T-helper 17 cell (primary cell): ENCODE results near the gene SEMA4F. TPM values are rescaled to one million over a fixed set of nuclear protein-coding genes. Genes with fewer than 3 reads are reported as not detected.

Experiments used
- ATAC-seq: fragments of 150-1000 bp; cut with Tn5 transposase; 2 replicates; pipeline ENCODE4 v1.10.0; 2021; ENCODE audit warnings: mild to moderate bottlenecking, moderate library complexity
- DNase-seq, 3 donors: peaks; one replicate each; pipeline versions ENCODE4 v3.0.0 to v3.0.0-alpha.2; 2020 to 2021
- H3K9me3 ChIP-seq: one replicate; pipeline ENCODE4 v1.7.0; 2013; ENCODE audit warnings: low read length, mild to moderate bottlenecking; ENCODE audit not compliant: control insufficient read depth, poor library complexity, severe bottlenecking
- H3K27ac Mint-ChIP-seq: one replicate; pipeline ENCODE4 v1.8.0; 2022; ENCODE audit warnings: mild to moderate bottlenecking, moderate library complexity, mixed read lengths
- H3K27me3 Mint-ChIP-seq: one replicate; pipeline ENCODE4 v1.8.0; 2022; ENCODE audit warnings: mixed read lengths
- H3K36me3 Mint-ChIP-seq: one replicate; pipeline ENCODE4 v1.8.0; 2022; ENCODE audit warnings: low read depth, mixed read lengths
- H3K4me1 Mint-ChIP-seq: one replicate; pipeline ENCODE4 v1.8.0; 2022; ENCODE audit warnings: mild to moderate bottlenecking, mixed read lengths
- H3K4me3 Mint-ChIP-seq: one replicate; pipeline ENCODE4 v1.8.0; 2022; ENCODE audit warnings: mild to moderate bottlenecking, moderate library complexity, mixed read lengths
- total RNA-seq, 4 donors: library from RNA in 2 of 4; stranded (reverse) in 2 of 4; gene quantifications; one replicate each; pipeline ENCODE4 v1.2.3 and lab custom pipeline; 2022 to 2026

Gene SEMA4F
- total RNA-seq, 2 donors from 2014 or later, result 9.5 to 11.1 TPM

- peaks cover 6% of the 10 kb centered on the region for H3K4me1 Mint-ChIP-seq
- no peak overlapping the region for H3K27ac Mint-ChIP-seq
- ATAC-seq, result no peak
- no peak for DNase-seq
- peaks cover 3% of the 10 kb centered on the region for H3K36me3 Mint-ChIP-seq
- no peaks in the 10 kb centered on the region for H3K9me3 ChIP-seq
- no peak overlapping the region for H3K4me3 Mint-ChIP-seq
- H3K27me3 Mint-ChIP-seq, result no peaks in the 10 kb centered on the region
These were observed 48.1 kb downstream of the SEMA4F start for GRCh38 chr2:74702001-74702715.

- peaks cover 5% of the 10 kb centered on the region for H3K36me3 Mint-ChIP-seq
- no peaks in the 10 kb centered on the region for H3K27me3 Mint-ChIP-seq
- no peak overlapping the region for H3K27ac Mint-ChIP-seq
- peaks cover 6% of the 10 kb centered on the region for H3K4me1 Mint-ChIP-seq
- DNase-seq (no peak), ATAC-seq (no peak)
- H3K4me3 Mint-ChIP-seq, result no peak overlapping the region
- H3K9me3 ChIP-seq, result no peaks in the 10 kb centered on the region
These were observed 49.3 kb downstream of the SEMA4F start for GRCh38 chr2:74703373-74703772.

- Mint-ChIP-seq H3K27me3 (no peaks in the 10 kb centered on the region), H3K36me3 (peaks cover 5% of the 10 kb centered on the region), H3K4me1 (peaks cover 6% of the 10 kb centered on the region), H3K4me3 (no peak overlapping the region), H3K27ac (no peak overlapping the region)
- H3K9me3 ChIP-seq, result no peaks in the 10 kb centered on the region
- ATAC-seq, result no peak
- no peak for DNase-seq
These were observed 50.2 kb downstream of the SEMA4F start for GRCh38 chr2:74704216-74704615.

- Mint-ChIP-seq H3K27ac (no peak overlapping the region), H3K4me3 (no peak overlapping the region), H3K4me1 (peaks cover 3% of the 10 kb centered on the region), H3K27me3 (no peaks in the 10 kb centered on the region), H3K36me3 (peaks cover 6% of the 10 kb centered on the region)
- DNase-seq, result no peak
- ATAC-seq, result no peak
- no peaks in the 10 kb centered on the region for H3K9me3 ChIP-seq
These were observed 52.7 kb downstream of the SEMA4F start for GRCh38 chr2:74706741-74707140.

- Mint-ChIP-seq H3K27me3 (peaks cover 7% of the 10 kb centered on the region), H3K27ac (no peak overlapping the region), H3K36me3 (peaks cover 6% of the 10 kb centered on the region), H3K4me1 (no peaks in the 10 kb centered on the region), H3K4me3 (no peak overlapping the region)
- no peak for DNase-seq
- no peak for ATAC-seq
- H3K9me3 ChIP-seq, result no peaks in the 10 kb centered on the region
These were observed 53.8 kb downstream of the SEMA4F start for GRCh38 chr2:74707837-74708236.

GRCh38 chr2:74708296-74708695, 54.2 kb downstream of the SEMA4F start:
- DNase-seq, result no peak
- no peak for ATAC-seq
- H3K4me1 Mint-ChIP-seq, result no peaks in the 10 kb centered on the region
- H3K27ac Mint-ChIP-seq, result no peak overlapping the region
- no peaks in the 10 kb centered on the region for H3K9me3 ChIP-seq
- peaks cover 6% of the 10 kb centered on the region for H3K36me3 Mint-ChIP-seq
- H3K27me3 Mint-ChIP-seq, result peaks cover 7% of the 10 kb centered on the region
- H3K4me3 Mint-ChIP-seq, result no peak overlapping the region

- no peaks in the 10 kb centered on the region for H3K9me3 ChIP-seq
- Mint-ChIP-seq H3K27me3 (peaks cover 7% of the 10 kb centered on the region), H3K4me3 (no peak overlapping the region), H3K27ac (no peak overlapping the region), H3K4me1 (no peaks in the 10 kb centered on the region), H3K36me3 (peaks cover 6% of the 10 kb centered on the region)
- no peak for DNase-seq
- ATAC-seq, result no peak
These were observed 54.8 kb downstream of the SEMA4F start for GRCh38 chr2:74708883-74709282.

- no peaks in the 10 kb centered on the region for H3K9me3 ChIP-seq
- Mint-ChIP-seq H3K36me3 (peaks cover 4% of the 10 kb centered on the region), H3K4me3 (no peak overlapping the region), H3K27ac (no peak overlapping the region), H3K27me3 (peaks cover 12% of the 10 kb centered on the region), H3K4me1 (peaks cover 9% of the 10 kb centered on the region)
- ATAC-seq, result no peak
- DNase-seq, result no peak
These were observed 58.4 kb downstream of the SEMA4F start for GRCh38 chr2:74712223-74713053.

GRCh38 chr2:74714691-74715080, 60.6 kb downstream of the SEMA4F start:
- H3K4me1 Mint-ChIP-seq, result peaks cover 9% of the 10 kb centered on the region
- DNase-seq (no peak), ATAC-seq (no peak)
- H3K27ac Mint-ChIP-seq, result no peak overlapping the region
- H3K9me3 ChIP-seq, result no peaks in the 10 kb centered on the region
- H3K27me3 Mint-ChIP-seq, result peaks cover 12% of the 10 kb centered on the region
- H3K4me3 Mint-ChIP-seq, result peak overlapping the region; percentile 96
- peaks cover under 1% of the 10 kb centered on the region for H3K36me3 Mint-ChIP-seq

- H3K27ac Mint-ChIP-seq, result no peak overlapping the region
- H3K27me3 Mint-ChIP-seq, result peaks cover 12% of the 10 kb centered on the region
- no peaks in the 10 kb centered on the region for H3K36me3 Mint-ChIP-seq
- ATAC-seq (peak; percentile 94), DNase-seq (peak; percentile 61 to 77 (median 65))
- H3K4me1 Mint-ChIP-seq, result peaks cover 9% of the 10 kb centered on the region
- peak overlapping the region; percentile 96 for H3K4me3 Mint-ChIP-seq
- no peaks in the 10 kb centered on the region for H3K9me3 ChIP-seq
These were observed 61.2 kb downstream of the SEMA4F start for GRCh38 chr2:74715081-74715791.

GRCh38 chr2:74715880-74716279, 61.8 kb downstream of the SEMA4F start:
- ATAC-seq, result no peak
- peaks cover 9% of the 10 kb centered on the region for H3K4me1 Mint-ChIP-seq
- H3K27ac Mint-ChIP-seq, result no peak overlapping the region

GRCh38 chr2:74719066-74719465, 65.0 kb downstream of the SEMA4F start:
- peaks cover 6% of the 10 kb centered on the region for H3K27me3 Mint-ChIP-seq

More at GRCh38 chr2:74715880-74716279, 61.8 kb downstream of the SEMA4F start:
- H3K27me3 Mint-ChIP-seq, result peaks cover 12% of the 10 kb centered on the region
- peak overlapping the region; percentile 96 for H3K4me3 Mint-ChIP-seq
- DNase-seq, result no peak
- H3K36me3 Mint-ChIP-seq, result no peaks in the 10 kb centered on the region
- H3K9me3 ChIP-seq, result no peaks in the 10 kb centered on the region

GRCh38 chr2:74721316-74721715, 67.3 kb downstream of the SEMA4F start:
- H3K36me3 Mint-ChIP-seq, result peaks cover 2% of the 10 kb centered on the region
- H3K4me3 Mint-ChIP-seq, result no peak overlapping the region
- H3K9me3 ChIP-seq, result no peaks in the 10 kb centered on the region
- no peaks in the 10 kb centered on the region for H3K4me1 Mint-ChIP-seq
- H3K27me3 Mint-ChIP-seq, result no peaks in the 10 kb centered on the region
- DNase-seq (no peak), ATAC-seq (no peak)
- no peak overlapping the region for H3K27ac Mint-ChIP-seq

More at GRCh38 chr2:74719066-74719465, 65.0 kb downstream of the SEMA4F start:
- Mint-ChIP-seq H3K27ac (no peak overlapping the region), H3K4me3 (no peak overlapping the region), H3K4me1 (peaks cover 9% of the 10 kb centered on the region), H3K36me3 (peaks cover 2% of the 10 kb centered on the region)
- ATAC-seq (no peak), DNase-seq (no peak)
- no peaks in the 10 kb centered on the region for H3K9me3 ChIP-seq
